ENCODE data around the gene SYT7.

DNA sequence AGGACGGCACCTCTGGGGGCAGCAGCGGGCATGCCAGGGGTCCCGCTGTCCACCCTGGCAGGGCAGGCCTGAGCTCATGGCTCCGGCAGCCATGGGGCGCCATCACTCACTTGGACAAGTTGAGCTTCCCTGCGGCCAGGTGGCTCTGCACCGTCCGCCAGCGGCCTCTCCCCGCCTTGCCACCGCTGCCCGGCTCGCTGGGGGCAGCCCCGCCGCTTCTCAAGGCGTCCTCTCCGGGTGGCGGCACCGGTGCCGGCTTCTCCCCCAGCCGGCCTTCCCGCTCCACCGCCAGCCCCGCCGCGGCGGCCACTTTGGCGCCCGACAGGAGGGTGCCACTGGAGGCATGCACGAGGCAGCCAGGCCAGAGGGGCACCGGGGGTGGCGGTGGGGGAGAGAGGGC is 35.0 kb downstream of the SYT7 start:
- TF ChIP-seq CTCF (IDR thresholded peaks at IDR 0.05; ENCODE audit: borderline replicate concordance, extremely low read depth, low read length, poor library complexity, severe bottlenecking): no peak
- TF ChIP-seq EZH2 (IDR thresholded peaks at IDR 0.05; ENCODE audit: borderline replicate concordance, low read depth, low read length, severe bottlenecking): no peak

All from DND-41 (cell line).